Stimulated activated CD4-positive, alpha-beta T cell treated with anti-CD3 and anti-CD28 coated beads, TNF-alpha, amount 100 ng/mL, for 4 hours (primary cell): ENCODE data around the gene KRT78.
"Not testable (repeated sequence)": the region's sequence is repeated elsewhere in the genome, so short reads cannot be mapped to it uniquely, and the experiment has no call there.

ENCODE experiments used
- DNase-seq, 3 experiments: peaks; one replicate each; pipeline ENCODE4 v3.0.0-alpha.2; 2020; ENCODE audit warnings: low read depth in 3 of 3

Gene KRT78

GRCh38 chr12:52848661-52849255 lies at the start of gene KRT78:
TSS of gene KRT78 (minus strand) at chr12:52848994. CDS start at chr12:52848930, 64 bp downstream.
- no peak for DNase-seq

GRCh38 chr12:52896190-52897100 lies 47.7 kb upstream of the KRT78 start:
- DNase-seq: no peak

GRCh38 chr12:52895726-52896189 lies 47.0 kb upstream of the KRT78 start:
- DNase-seq: no peak

- DNase-seq: no peak
These were observed 44.2 kb upstream of the KRT78 start for GRCh38 chr12:52892974-52893373.

- no peak for DNase-seq
These were observed 43.5 kb upstream of the KRT78 start for GRCh38 chr12:52892207-52892852.

- DNase-seq: no peak
These were observed 42.2 kb upstream of the KRT78 start for GRCh38 chr12:52891044-52891443.

GRCh38 chr12:52890417-52890816 lies 41.6 kb upstream of the KRT78 start:
- no peak for DNase-seq

- DNase-seq: peak; percentile 65 to 75 (median 71)
These were observed 35.9 kb upstream of the KRT78 start for GRCh38 chr12:52884526-52885293.

- not testable (repeated sequence) for DNase-seq
These were observed 31.7 kb upstream of the KRT78 start for GRCh38 chr12:52880499-52880898.

- peak in 2 of 3 experiments; percentile 44 to 52 for DNase-seq
These were observed 30.9 kb upstream of the KRT78 start for GRCh38 chr12:52879394-52880351.

- DNase-seq: no peak
These were observed 30.0 kb upstream of the KRT78 start for GRCh38 chr12:52878507-52879393.

GRCh38 chr12:52877242-52877641 lies 28.4 kb upstream of the KRT78 start:
- no peak for DNase-seq

- no peak for DNase-seq
These were observed 27.6 kb upstream of the KRT78 start for GRCh38 chr12:52876372-52876771.

- no peak for DNase-seq
These were observed 26.0 kb upstream of the KRT78 start for GRCh38 chr12:52874573-52875435.

- peak in 2 of 3 experiments; percentile 29 for DNase-seq
These were observed 25.2 kb upstream of the KRT78 start for GRCh38 chr12:52873832-52874572.

GRCh38 chr12:52873513-52873831 lies 24.7 kb upstream of the KRT78 start:
- DNase-seq: no peak

GRCh38 chr12:52872644-52873389 lies 24.0 kb upstream of the KRT78 start:
- DNase-seq: no peak
